NCI-H2227 (cell line): ENCODE measurements around the gene GLTP.
A peak's percentile ranks its signal among the peaks of the same experiment; 100 is the strongest.
"Not testable (repeated sequence)": the region's sequence is repeated elsewhere in the genome, so short reads cannot be mapped to it uniquely, and the experiment has no call there.

ENCODE experiments used
- DNase-seq: peaks from one replicate; lab custom pipeline; 2025; ENCODE audit not compliant: unreplicated experiment; lab: John Stamatoyannopoulos, UW

The GLTP gene, protein sequence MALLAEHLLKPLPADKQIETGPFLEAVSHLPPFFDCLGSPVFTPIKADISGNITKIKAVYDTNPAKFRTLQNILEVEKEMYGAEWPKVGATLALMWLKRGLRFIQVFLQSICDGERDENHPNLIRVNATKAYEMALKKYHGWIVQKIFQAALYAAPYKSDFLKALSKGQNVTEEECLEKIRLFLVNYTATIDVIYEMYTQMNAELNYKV

DNA sequence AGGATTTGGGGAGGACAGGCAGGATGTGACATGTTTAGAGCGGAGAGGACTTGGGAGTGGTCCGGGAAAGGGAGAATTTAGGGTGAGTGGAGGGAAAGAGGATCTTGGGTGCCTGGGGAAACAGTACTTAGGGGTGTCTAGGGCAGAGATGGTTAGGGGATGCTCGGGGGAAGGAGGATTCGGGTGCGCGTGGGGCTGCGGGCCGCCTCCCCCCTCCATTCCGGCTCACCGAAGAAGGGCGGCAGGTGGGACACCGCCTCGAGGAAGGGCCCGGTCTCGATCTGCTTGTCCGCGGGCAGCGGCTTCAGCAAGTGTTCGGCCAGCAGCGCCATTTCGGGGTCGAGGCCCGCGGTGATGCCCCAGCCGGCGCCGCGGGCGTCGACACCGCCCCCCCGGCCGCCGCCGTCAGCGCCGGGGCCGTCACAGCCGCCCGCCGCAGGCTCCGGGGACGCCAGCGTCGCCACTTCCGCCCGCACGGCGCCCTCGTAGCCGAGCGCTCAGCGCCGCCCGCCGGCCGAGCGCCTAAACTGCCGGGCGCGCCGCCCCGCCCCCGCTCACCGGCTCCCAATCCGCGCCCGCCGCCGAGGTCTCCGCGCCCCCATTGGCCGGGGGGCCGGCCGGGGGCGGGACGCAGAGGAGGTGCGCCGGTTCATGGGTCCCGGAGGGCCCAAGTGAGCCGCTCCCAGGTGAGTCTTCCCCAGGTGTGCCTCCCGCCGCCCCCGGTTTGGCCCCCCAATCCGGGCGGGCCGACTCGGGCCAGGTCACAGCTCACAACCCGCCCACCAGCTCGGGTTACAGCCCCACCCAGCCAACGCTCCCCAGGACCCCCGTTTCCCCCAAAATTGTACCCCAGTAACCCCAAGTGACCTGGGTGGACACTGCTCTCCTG is at the start of gene GLTP:
GLTP (minus strand) TSS at position 499 of the 889 bp plus-strand sequence; CDS start at position 332, 167 bp downstream.
- peak; percentile 95 for DNase-seq

GRCh38 chr12:109929326-109929725 is 49.0 kb upstream of the GLTP start:
- not testable (repeated sequence) for DNase-seq

DNA sequence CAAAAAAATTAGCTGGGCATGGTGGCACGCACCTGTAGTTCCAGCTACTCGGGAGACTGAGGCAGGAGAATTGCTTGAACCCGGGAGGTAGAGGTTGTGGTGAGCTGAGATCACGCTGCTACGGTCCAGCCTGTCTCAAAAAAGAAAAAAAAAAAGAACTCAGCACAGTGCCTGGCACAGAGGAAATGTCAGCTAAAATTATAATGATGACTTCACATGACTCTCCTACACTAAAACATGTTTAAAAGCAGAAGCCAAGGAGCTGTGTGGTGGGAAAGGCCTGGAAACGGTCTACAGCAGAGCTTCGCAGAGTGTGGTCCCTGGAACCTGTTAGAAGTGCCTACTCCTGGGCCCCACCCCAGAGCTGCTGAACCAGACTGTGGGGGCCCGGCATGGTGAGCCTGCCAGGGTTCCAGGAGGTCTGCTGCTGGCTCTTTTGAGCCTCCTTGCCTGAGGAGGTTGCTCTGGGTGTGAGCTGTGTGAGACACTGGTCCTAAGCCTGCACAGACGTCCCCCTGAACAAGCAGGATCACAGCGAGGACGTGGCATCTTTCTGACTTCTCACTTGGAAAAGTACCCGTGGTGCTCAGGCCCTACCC is 47.8 kb upstream of the GLTP start:
- no peak for DNase-seq

GRCh38 chr12:109927622-109928021 is 47.3 kb upstream of the GLTP start:
- no peak for DNase-seq

GRCh38 chr12:109926488-109927210 is 46.3 kb upstream of the GLTP start:
- DNase-seq = no peak

- no peak for DNase-seq
Measured at GRCh38 chr12:109926016-109926415, 45.7 kb upstream of the GLTP start.

- DNase-seq = no peak
Measured at GRCh38 chr12:109925185-109925840, 45.0 kb upstream of the GLTP start.

DNA sequence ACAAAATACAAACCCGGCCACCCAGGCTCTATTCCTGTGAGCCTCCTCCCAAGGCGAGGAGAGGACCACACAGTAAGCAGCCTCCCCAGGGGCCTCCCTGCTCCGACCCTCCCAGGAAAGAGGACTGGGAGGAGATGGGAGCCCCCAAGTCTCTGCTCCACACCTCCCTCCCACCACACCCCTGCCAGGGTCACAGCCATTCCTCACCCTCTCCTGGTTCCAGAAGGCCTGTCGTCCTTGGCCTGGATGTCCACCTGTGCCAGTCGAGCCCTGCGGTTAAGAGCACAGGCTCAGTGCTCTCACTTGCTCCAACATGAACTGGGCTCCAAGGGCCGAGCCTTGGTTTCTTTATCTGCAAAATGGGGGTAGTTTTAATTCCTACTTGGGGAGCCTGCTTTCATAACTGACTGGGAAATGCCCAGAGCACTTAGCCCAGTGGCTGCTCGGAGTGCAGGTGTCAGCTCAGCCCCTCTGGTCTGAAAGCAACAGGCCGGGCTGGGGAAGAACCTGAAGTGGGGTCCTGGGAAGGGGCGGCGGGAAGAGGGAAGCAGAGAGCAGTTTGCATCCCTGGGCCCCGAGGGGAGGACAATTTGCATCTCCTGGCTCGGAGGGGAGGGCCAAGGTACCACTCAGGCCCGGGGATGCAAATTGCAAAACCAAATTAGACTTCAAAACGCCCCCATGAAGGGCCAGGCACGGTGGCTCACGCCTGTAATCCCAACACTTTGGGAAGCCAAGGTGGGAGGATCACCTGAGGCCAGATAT is 43.3 kb upstream of the GLTP start:
- DNase-seq = no peak

DNA sequence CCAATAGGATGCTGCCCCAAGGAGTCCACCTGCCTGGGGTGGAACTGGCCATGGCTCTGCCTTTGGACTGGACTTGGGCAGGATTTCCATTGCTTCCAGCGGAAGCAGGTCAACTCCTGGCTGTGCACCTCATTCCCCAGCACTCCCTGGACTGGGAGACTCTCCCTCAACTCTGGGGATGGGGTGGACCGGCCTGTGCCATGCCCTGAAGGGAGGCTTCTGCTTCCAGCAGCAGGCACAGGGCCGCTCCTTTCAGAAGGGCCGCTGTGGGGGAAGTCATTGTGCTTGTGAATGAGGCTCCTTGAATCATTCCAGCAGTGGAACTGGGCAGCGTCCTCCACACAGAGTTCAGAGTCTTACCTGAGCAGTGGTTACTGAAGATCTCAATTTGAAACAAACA is 42.7 kb upstream of the GLTP start:
- no peak for DNase-seq

GRCh38 chr12:109921982-109922381 is 41.6 kb upstream of the GLTP start:
- no peak for DNase-seq

- DNase-seq = no peak
Measured at GRCh38 chr12:109920261-109920780, 40.0 kb upstream of the GLTP start.

DNA sequence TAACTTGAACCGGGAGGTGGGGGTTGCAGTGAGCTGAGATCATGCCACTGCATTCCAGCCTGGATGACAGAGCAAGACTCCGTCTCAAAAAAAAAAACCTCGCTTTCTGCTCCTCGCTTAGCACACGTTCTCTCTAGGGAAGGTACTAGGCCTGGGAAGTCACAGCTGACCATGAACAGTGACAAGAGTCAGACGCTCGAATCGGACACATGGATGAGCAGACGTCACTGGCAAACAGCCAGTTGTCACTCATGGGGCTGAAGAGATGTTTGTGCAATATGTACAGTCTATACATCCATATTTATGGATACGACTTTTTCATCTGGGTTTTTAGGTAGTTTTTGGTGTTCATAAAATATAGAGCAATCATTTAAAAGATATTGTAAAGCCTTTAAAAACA is 39.1 kb upstream of the GLTP start:
- no peak for DNase-seq

DNA sequence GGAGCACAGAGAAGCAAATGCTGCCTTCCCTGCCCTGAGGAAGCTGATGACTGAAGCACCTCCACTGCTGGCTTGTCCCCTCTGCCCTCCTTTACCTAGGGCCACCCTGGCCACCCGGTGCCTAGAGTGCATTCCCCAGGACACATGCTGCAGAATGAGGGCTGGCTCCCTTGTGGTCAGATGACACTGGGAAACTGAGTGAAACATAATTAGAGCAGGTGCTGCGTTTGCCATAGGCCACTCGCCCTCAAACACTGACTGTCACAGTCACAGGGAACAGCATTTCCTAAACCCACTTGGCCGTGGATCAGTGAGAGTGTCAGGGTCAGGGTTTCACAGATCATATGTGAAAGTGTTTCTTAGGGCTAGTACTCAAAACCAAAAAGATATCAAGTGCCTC is 35.7 kb upstream of the GLTP start:
- DNase-seq = no peak

DNA sequence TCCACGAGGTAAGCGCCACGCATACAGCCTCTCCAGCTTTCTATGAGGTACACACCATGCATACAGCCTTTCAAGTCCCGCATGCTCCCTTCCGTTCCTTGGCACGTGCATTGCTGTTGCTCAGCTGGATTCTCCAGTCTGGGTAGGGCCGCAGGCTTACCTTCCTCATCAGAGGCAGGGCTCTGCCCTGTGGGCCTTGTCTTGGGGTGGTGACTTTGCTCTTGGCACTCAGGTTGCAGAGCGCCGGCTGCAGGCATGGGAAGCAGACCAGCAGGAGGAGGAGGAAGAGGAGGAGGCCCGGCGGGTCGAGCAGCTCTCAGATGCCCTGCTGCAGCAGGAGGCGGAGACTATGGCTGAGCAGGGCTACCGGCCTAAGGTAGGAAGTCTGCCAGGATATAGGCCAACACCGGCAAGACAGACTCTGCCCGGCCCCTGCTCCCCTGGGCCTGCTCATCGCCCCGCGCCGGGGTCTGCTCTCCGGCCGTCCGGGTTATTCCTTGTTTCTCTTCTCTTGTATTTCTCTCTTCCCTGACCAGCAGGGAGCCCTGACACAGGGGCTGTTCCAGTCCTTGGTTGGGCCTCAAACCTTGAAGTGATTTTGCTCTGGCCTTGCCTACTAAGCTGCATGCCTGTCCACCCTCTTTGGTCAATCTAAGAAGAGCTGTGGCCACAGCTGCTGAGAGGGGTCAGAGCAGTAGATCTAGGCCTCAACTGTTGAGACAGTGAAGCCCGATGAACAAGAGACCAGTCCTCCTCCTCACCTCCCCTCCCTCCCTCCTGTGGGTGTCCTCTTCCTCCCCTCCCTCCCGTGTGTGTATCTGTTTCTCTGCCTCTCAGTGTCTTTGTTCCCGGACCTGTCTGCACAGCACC is 35.1 kb upstream of the GLTP start:
- no peak for DNase-seq

GRCh38 chr12:109914461-109914860 is 34.1 kb upstream of the GLTP start:
- no peak for DNase-seq

DNA sequence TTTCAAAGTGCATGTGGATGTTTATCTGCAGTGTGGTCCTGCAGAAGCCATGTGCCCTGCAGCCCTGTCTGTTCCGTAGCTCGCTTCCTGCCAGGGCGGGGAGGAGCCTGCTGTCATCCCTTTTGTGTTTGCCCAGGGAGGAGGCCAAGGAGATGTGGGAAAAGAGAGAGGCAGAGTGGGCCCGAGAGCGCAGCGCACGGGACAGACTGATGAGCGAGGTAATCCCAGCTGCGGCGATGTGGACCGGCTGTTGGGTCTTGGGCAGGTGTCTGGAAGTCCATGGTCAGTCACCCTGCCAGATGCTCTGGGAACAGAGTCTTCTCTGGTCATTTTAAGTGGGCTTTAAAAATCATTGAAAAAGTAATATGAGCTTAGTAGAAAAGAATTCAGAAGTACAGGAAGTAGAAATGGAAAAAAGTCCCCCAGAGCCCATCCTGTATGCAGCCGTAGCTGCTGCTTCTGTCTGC is 32.5 kb upstream of the GLTP start:
- no peak for DNase-seq

- peak; percentile 30 for DNase-seq
Measured at GRCh38 chr12:109910969-109911348, 30.6 kb upstream of the GLTP start.

- no peak for DNase-seq
Measured at GRCh38 chr12:109910254-109910968, 30.1 kb upstream of the GLTP start.
